Measurements from ENCODE around the gene CIAO3.
"Not testable (repeated sequence)": the region's sequence is repeated elsewhere in the genome, so short reads cannot be mapped to it uniquely, and the experiment has no call there.

The CIAO3 gene

DNA sequence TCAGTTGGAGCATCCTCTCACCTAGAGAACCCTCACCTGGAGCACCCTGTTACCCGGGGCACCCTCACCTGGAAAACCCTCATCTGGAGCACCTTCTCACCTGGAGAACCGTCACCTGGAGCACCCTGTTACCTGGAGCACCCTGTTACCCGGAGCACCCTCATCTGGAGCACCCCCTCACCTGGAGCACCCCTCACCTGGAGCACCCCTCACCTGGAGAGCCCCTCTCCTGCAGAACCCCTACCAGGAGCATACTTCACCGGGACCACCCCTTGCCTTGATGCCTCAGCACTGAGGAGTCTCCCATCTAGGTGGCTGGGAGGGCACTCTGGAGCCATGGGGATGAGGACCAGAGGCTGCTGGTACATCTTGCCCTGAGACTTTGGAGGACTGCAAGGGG is 31.8 kb downstream of the CIAO3 start:
- no peak for DNase-seq

DNA sequence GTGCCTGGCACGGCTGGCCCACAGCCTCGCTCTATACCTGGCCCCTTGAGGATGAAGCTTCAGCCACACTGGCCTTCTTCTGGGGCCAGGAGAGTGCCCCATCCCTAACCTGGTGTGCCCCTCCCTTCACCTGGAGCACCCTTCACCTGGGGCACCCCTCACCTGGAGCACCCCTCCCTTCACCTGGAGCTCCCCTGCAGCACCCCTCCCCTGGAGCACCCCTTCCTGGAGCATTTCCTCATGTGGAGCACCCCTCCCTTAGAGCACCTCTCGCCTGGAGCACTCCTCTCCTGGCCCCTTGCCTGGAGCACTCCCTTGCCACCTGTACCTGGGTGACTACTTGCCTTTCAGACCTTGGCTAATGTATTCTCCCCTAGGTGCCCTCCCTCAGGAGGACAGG is 32.8 kb downstream of the CIAO3 start:
- no peak for DNase-seq

DNA sequence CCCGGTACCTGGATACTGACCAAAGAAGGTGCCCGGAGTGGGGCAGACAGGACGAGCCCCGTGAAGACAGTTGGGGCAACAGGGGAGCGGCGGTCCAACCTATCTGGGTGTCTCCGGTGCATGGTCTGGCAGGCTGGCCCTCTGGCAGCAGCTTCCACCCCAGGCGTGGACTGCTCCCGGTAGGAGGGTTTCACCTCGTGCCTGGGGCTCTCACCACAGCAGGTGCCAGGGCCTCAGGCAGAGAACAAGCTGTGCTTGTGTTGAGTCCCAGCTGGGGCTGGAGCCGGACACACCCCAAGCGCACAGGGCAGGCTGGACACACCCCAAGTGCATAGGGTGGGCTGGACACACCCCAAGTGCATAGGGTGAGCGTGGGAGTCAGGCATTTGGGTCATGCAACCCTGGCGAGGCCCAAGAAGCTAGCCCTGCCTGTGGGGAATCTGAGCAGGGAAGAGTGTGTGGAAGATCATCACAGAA is 33.7 kb downstream of the CIAO3 start:
- peak in 1 of 2 experiments; percentile 36 for DNase-seq

DNA sequence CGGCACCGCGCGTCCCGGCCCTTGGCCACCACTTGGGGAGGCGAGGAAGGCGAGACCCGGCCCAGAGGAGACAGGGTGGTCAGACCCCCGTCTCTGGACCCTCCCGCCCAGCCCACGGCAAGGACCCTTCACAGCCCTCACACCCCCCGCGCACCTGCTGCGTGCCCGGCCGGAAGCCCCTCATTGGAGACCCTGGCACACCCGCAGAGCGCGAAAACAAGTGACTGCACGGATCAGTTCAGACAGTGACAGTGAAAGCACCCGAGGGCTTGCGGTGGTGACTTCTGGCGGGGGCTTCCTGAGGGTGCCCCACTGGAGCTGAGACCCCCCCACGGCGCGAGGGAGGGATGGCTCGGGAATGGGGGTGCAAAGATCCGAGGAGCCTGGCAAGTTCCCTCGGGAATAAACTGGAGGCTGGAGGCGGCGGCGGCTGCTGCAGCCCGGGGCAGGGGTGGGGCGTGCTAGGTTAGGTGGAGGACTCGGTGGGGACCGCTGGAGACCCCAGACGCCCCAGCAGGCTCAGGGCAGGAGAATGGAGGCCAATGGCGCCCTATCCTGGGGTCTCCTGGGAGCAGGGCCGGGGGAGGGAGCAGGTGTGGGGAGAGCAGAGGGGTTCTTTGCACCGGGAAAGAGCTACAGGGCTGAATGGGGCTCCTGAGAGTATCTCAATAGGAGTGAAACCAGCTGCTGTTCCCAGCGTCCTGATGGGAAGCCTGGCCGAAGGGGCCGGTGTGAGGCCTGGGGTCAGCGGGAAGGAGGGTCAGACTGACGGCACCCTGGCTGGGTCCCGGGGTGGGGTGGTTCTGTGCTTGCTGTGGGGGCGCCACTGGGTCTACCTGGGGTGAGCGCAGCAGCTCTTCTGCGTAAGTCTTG is 34.4 kb downstream of the CIAO3 start:
- peak in 1 of 2 experiments; percentile 40 for DNase-seq

DNA sequence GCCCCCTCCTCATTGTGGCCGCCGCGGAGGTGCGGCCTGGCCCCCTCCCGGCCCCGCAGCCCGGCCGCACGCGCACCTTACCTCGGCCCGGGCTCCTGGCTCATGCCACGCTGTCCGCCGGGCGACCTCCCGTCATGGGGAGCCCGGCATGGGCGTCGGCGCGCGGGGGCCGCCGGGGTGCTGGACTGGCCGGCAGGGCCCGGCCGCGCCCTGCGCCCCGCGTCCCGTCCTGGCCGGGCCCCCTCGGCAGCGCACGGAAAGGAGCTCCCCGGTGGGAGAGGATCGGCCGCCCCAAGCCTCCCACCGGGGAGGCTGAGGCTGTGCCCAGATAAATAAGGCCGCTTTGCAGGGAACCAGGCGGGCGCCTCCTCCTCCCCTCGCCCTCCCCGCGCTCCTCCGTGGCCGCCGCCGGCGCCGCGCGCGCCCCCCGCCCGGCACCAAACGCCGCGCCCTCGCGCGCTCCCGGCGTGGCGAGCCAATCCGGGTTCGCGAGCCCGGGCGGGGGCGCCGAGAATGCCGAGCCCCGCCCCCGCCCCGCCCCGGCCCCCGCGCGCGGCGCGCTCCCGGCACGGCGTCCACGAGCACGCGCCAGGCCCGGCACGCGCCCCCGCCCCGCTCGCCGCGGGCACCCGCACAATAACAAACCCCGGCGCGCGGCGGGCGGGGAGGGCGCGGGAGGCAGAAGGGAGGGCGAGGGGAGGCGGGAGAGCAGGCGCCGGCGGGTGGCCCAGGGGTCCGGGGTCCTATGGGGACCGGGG is 35.2 kb downstream of the CIAO3 start, which contains the start of gene FBXL16:
Gene FBXL16 (minus strand): TSS at position 371 of the 758 bp plus-strand sequence. CDS start 8,396 bp downstream, outside the sequence.
- DNase-seq, result peak; percentile 53 to 85

DNA sequence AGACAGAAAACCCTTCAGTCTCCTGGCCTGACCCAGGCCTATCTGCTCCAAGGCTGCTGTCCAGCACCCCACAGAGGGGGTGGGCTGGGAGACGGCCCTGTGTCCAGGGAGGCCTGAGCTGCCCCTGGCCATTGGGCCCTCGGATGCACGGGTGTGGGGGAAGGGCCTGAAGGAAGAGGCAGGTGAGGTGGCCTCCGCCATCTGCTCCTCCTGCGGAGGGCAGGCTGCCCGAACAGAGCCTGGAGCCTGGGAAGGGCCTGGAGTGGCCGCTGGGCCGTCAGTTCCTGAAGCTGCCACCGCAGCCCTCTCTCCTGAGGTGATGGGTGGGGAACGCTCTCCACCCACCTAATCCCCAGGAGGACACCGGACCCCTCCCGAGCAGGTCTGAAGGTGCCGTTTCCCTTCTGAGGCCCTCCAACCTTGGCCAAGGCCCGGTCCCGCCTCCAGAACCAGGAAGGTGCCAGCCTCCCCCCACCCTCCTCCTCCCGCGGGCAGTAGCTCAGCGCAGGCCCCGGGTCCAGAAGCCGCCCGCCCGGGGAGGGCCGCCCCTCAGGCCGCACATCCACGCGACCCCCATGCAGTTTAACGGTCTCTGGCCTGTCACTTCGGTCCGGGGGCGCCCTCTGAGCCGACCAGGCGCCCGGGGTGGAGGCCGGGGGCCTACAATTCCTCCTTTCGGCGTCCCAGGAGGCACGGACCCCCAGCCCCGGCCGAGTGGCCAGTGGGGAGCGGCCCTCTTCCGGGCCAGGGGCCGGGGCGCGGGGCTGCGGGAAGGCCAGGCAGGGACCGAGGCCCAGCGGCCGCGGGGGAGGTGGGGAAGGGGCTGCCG is 36.0 kb downstream of the CIAO3 start:
- DNase-seq, result peak in 1 of 2 experiments; percentile 35

DNA sequence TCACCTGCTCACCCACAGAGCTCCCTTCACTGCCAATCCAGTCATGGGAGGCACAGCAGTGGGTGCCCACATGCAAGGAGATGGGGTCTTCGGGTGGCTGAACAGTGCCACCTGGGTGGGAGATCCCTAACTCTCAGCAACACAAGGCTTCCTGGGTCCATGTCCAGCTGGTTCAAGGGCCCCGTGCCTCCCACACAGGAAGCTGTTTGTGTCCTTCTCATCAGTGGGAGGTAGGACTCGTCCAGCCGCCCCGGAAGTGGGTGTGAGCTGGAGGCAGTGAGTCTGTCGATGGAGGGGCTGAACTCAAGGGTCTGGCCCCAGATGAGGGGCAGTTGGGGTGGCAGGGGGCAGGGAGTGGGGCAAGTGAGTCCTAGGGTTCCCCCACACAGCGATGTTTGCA is 36.8 kb downstream of the CIAO3 start:
- no peak for DNase-seq

DNA sequence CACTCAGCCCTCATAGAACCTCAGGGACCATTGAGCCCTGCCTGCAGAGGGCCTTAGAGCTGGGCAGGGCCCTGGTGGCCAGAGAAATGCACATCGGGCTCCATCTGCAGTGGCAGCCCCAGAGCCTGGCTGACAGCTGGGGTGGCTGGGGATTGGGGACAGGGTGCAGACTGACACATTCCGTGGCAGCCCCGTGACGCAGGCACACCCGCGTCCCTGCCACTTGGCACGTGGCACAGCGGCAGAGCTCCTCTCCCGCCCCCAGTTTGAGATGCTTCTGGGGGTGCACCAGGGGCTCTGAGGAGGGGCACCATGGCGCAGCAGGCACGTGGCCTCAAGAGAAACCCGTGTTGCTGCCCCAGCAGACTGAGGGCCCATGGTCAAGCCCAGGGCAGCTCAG is 37.4 kb downstream of the CIAO3 start:
- DNase-seq, result no peak

DNA sequence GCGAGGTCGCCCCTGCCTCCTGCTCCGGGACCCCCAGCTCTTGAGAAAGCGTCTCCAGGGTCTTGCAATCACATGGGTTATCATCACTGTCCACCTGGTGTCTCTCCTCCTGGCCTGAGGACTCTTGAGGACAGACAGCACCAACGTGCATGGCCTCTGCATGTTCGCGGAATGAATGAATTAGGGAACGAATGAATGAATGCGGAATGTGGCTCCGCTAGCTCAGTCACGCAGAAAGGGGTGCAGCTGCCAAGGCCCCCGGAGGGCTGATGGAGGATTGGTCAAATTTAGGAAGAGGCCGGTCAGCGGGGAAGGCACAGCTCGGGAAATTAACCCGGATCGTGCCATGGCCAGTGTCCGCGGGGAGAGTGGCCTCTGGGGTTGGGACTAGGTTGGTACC is 38.5 kb downstream of the CIAO3 start:
- no peak for DNase-seq

DNA sequence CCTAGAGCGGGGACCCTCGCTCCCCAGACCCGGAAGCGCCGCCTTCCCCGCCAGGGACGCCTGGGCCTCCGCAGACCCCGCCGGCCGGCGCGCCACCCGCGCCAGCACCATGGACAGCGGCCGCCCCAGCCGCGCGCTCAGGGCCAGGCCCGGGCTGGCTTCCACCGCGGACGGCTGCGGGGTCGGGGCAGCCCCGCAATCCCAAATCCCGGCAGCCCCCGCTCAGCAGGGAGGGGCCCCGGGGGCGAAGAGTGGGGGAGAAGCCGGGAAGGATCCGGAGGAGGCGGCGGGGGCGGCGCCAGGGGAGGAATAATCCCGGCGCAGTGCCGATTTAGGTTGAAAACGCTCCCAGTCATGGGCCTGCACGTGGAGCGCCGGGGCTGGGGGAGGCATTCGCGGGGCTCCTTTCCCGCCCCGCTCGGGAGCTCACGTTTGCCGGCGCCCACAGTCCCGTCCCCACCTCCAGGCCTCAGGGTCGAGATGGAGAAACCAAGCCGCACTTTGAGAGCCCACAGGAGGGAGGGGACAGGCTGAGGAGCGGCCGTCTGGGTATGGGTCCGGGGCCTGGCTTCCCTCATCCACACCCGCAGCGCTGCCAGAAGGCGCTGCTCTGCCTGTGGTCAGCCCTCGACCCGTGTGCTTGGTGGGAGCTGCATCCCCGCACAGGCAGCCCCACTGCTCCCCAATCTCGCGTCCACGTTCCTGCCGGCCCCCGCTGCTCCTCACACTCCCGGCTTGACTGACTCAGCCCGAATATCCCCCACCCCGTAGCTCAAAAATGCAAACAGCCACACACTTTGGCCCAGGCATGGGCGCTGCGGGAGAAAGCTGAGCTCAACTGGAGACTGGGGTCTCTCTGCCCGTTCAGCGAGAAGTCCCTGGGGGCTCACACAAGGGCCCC is 39.9 kb downstream of the CIAO3 start:
- DNase-seq, result no peak

DNA sequence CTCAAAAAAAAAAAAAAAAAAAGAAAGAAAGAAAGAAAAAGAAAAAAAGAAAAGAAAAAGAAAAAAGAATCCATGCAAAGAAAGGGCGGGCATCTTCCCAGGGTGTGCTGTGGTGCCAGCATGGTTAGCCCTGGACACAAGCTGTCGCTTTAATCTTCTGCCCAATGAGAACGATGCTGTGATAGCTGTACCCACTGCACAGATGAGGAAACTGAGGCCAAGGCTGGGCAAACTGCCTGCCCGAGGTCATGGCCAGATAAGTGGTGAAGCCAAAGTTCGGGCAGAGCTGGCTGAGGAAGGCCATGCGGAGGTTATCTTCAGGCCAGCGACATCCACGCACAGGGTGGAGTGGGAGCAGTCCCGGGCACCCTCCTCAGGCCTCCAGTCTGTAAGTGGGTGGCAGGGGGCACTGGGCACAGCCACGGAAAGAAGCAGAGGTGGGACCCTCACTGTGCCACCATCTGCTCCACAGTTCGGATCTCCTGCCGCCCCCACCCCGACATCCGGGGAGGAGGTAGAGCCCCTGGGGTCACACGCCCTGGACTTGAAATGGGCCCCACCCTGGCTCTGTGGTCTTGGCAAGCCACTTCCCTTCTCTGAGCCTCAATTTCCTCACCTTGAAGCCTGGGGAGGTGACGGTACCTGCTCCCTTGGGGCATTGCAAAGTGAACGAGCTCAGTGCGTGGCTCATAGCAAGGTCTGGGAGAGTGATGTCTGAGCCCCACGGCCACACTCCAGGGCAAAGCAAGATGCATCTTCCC is 41.7 kb downstream of the CIAO3 start:
- no peak for DNase-seq

DNA sequence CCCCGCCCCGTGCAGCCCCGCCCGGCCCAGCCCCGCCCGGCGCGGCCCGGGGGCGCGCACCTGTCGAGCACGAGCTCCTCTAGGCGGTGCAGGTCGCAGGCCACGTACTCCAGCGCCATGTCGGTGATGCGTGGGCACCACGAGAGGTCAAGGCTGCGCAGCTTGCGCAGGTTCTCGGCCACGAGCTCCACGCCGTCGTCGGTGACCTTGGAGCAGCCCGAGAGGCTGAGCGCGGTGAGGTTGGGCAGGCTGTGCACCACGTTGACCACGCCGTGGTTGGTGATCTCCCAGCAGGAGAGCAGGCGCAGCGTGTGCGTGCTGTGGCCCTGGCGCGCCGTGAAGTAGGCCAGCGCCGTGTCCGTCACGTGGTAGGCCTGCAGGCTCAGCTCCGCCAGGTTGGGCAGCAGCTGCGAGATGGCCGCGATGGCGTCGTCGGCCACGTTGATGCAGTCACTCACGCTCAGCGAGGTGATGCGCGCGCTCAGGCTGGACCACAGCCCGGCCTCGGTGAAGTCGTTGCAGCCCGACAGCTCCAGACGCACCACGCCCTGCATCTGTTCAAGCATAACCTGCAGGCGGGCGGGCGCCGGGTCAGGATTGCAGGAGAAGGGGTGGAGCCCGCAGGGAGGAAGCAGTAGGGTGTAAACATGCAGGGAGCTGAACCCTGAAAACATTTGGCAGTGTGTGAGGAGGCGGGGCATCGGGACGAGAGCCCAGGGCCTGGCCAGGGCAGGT is 45.3 kb downstream of the CIAO3 start:
- DNase-seq, result no peak

DNA sequence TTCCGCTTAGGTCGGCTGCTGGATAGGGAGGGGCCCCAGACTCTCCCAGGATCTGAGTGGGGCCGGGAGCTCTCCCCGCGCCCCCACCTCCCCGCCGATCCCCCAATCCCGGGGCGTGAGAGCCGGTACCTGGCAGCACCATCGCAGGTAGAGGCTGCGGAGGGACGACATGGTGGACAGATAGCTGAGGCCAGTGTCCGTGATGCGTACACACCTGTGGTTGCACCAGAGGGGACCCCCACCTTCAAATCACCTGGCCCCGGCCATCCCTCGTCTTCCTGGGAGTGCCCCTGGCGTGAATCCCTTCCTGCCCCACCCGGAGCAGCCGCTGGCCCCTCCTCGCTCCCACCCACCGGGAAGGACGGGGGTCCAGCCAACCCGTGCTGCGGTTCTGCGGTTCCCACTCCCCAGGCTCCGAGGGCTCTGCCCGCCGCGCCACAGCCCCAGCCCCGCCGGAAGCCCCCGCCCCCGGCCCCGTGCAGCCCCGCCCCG is 45.9 kb downstream of the CIAO3 start:
- no peak for DNase-seq

DNA sequence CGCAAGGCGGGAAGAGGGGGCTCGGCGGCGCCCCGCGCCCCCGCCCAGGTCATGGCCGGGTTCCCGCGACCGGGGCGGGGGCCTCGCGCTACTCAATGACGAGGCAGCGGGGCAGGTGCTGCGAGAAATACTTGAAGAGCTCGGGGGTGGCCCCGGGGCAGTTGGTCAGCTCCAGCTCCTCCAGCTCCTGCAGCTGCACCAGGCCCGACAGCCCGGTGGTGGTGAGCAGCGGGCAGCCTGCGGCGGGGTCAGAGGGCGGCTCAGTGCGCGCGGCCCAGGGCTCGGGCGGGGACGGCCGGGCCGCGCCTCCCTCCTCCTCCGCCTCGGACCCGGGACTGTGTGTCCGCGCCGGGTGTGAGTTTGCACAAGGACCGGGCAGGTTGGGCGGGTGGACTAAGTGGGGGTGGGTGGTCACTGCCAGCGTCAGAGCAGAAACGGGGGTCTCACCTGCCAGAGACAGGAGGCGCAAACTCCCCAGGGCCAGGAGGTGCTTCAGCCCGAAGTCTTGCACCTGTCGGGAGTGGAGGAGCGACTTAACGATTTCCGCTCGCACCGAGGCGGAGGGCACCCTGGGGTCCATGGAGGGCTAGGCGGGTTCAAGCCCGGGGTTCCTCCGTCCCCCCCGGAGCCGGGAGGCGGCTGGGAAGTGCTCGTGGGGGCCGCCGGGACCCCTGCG is 46.5 kb downstream of the CIAO3 start:
- DNase-seq, result no peak

DNA sequence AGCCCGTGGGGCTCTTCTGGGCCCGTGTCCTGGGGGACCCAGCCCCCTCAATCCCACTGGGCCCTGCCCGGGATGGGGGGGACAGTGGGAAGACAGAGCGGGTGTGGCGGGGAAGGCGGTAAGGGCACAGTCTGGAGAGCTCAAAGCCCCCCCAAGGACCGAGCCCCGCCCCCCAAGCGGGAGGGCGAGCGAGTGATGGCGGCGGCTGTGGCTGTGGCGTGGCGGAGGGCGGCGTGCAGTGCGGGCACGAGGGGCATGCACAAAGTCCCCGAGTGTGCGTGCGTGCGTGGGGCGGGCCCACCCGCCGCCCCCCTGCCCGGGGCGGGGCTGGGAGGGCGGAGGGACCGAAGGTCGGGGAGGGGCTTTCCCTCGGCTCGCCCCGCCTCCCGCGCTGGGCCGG is 47.0 kb downstream of the CIAO3 start:
- no peak for DNase-seq

DNA sequence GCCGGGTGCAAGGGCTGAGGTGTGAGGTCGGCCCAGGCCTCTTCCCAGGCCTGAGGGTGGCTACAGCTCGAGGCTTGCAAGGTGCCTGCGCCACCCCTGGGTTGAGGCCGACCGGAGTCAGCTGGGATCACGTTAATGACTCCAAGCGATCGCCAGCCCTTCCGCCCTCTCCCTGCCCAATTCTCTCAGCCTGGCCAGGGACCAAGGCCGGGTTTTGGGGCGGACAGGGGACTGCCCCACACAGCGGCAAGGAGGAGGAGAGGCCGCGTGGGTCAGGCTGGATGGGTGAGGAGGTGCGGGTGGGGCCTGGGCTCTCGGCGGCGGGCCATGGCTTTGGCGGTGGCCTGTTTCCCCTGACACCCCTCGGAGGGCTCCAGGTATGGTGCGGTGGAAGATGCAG is 47.4 kb downstream of the CIAO3 start:
- no peak for DNase-seq

DNA sequence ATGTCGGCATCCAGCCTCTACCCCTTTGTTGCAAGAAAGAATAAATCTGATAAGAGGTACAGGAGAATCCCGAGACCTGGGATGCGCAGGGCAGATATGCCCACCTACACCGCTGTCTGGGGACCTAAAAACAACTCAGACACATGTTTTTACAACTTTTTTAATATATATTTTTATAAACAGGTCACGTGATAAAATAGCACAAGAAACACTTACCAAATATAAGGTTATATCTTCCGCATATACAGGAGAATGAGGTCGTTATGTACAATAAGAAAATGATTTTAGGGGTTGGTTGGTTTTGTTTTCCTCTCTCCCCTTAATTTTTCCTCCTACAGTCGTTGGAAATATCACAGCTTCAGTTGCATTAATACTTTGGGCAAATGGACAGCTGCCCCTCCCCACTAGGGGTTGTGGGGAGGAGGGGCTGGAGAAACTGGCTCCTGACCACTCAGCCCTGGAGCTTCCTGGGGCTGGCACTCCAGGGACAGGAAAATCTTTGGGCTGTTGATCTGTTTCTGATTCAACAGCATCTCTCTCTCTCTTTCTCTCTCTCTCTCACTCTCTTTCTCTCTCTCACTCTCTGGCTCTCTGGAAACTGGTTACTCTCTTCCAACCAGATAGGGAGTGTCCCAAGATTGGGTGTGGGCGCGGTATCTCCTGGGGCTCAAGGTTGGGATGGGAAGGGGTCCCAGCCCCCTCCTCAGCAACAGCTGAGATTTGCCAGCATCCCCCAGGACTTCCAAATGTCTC is 48.3 kb downstream of the CIAO3 start:
- no peak for DNase-seq

DNA sequence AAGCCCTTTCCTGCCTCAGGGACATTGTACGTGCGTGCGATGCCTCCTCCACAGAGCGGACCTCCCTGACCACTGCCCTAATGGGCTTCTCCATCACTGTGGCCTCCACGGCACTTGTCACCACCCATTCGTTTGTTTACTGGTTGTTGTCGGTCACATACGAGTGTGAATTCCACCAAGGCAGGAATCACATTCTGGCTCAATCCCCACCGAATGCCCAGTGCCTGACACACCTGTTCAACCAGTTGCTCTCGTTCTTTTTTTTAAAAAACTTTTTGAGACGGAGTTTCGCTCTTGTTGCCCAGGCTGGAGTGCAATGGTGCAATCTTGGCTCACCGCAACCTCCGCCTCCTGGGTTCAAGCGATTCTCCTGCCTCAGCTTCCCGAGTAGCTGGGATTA is 49.6 kb downstream of the CIAO3 start:
- not testable (repeated sequence) for DNase-seq
